IPS-20b (cell line): ENCODE data around the gene SMAD6.

Experiments
- H3K27ac ChIP-seq: one replicate; pipeline ENCODE4 v1.5.1; 2013; ENCODE audit warnings: low read length
- H3K27me3 ChIP-seq: 2 replicates; pipeline ENCODE4 v1.6.1; 2013; ENCODE audit warnings: mild to moderate bottlenecking, low read length, inconsistent platforms; ENCODE audit not compliant: insufficient read depth
- H3K36me3 ChIP-seq: 2 replicates; pipeline ENCODE4 v1.6.1; 2013; ENCODE audit warnings: low read depth, mild to moderate bottlenecking, inconsistent platforms, low read length, moderate library complexity; ENCODE audit not compliant: insufficient read depth
- H3K4me1 ChIP-seq: 2 replicates; pipeline ENCODE4 v1.6.1; 2013; ENCODE audit warnings: mild to moderate bottlenecking, control low read depth, inconsistent platforms, low read length, moderate library complexity; ENCODE audit not compliant: insufficient read depth
- H3K4me3 ChIP-seq: 2 replicates; pipeline ENCODE4 v1.5.1; 2013; ENCODE audit warnings: mild to moderate bottlenecking, low read length, inconsistent platforms
- H3K9ac ChIP-seq: 2 replicates; pipeline ENCODE4 v1.6.1; 2013; ENCODE audit warnings: low read depth, mild to moderate bottlenecking, inconsistent platforms, low read length, moderate library complexity
- H3K9me3 ChIP-seq: 2 replicates; pipeline ENCODE4 v1.6.1; 2013; ENCODE audit warnings: mild to moderate bottlenecking, low read depth, low read length, inconsistent platforms; ENCODE audit not compliant: insufficient read depth

SMAD6 gene

GRCh38 chr15:66723826-66724731 is 22.0 kb downstream of the SMAD6 start:
- H3K27ac ChIP-seq, result no peak overlapping the region
- no peaks in the 10 kb centered on the region for H3K4me1 ChIP-seq
- no peak overlapping the region for H3K9ac ChIP-seq
- H3K36me3 ChIP-seq, result no peaks in the 10 kb centered on the region
- H3K9me3 ChIP-seq, result no peaks in the 10 kb centered on the region
- H3K4me3 ChIP-seq, result no peak overlapping the region
- no peaks in the 10 kb centered on the region for H3K27me3 ChIP-seq

GRCh38 chr15:66724732-66725463 is 22.9 kb downstream of the SMAD6 start:
- no peak overlapping the region for H3K9ac ChIP-seq
- no peaks in the 10 kb centered on the region for H3K36me3 ChIP-seq
- H3K4me1 ChIP-seq, result no peaks in the 10 kb centered on the region
- H3K27ac ChIP-seq, result no peak overlapping the region
- no peaks in the 10 kb centered on the region for H3K9me3 ChIP-seq
- no peaks in the 10 kb centered on the region for H3K27me3 ChIP-seq
- H3K4me3 ChIP-seq, result no peak overlapping the region

GRCh38 chr15:66725464-66725785 is 23.4 kb downstream of the SMAD6 start:
- Histone ChIP-seq H3K4me1 (no peaks in the 10 kb centered on the region), H3K4me3 (no peak overlapping the region), H3K36me3 (no peaks in the 10 kb centered on the region), H3K9ac (no peak overlapping the region), H3K27me3 (no peaks in the 10 kb centered on the region), H3K27ac (no peak overlapping the region), H3K9me3 (no peaks in the 10 kb centered on the region)

GRCh38 chr15:66726386-66726785 is 24.4 kb downstream of the SMAD6 start:
- H3K36me3 ChIP-seq, result no peaks in the 10 kb centered on the region
- H3K9me3 ChIP-seq, result no peaks in the 10 kb centered on the region
- H3K4me3 ChIP-seq, result no peak overlapping the region
- H3K4me1 ChIP-seq, result no peaks in the 10 kb centered on the region
- no peaks in the 10 kb centered on the region for H3K27me3 ChIP-seq
- H3K27ac ChIP-seq, result no peak overlapping the region
- no peak overlapping the region for H3K9ac ChIP-seq

GRCh38 chr15:66729331-66729951 is 27.4 kb downstream of the SMAD6 start:
- Histone ChIP-seq H3K27me3 (no peaks in the 10 kb centered on the region), H3K4me3 (no peak overlapping the region), H3K9ac (no peak overlapping the region), H3K4me1 (no peaks in the 10 kb centered on the region), H3K9me3 (no peaks in the 10 kb centered on the region), H3K36me3 (no peaks in the 10 kb centered on the region), H3K27ac (no peak overlapping the region)

GRCh38 chr15:66730168-66731021 is 28.4 kb downstream of the SMAD6 start:
- no peak overlapping the region for H3K4me3 ChIP-seq
- H3K9ac ChIP-seq, result no peak overlapping the region
- H3K27me3 ChIP-seq, result no peaks in the 10 kb centered on the region
- H3K9me3 ChIP-seq, result no peaks in the 10 kb centered on the region
- H3K27ac ChIP-seq, result no peak overlapping the region
- H3K4me1 ChIP-seq, result no peaks in the 10 kb centered on the region
- H3K36me3 ChIP-seq, result no peaks in the 10 kb centered on the region

- no peak overlapping the region for H3K27ac ChIP-seq
Measured at GRCh38 chr15:66733976-66734375, 31.9 kb downstream of the SMAD6 start.

GRCh38 chr15:66734961-66735908 is 33.2 kb downstream of the SMAD6 start:
- Histone ChIP-seq H3K9ac (no peak overlapping the region), H3K27ac (no peak overlapping the region), H3K4me1 (no peaks in the 10 kb centered on the region), H3K36me3 (no peaks in the 10 kb centered on the region), H3K27me3 (no peaks in the 10 kb centered on the region), H3K4me3 (no peak overlapping the region), H3K9me3 (no peaks in the 10 kb centered on the region)

More at GRCh38 chr15:66733976-66734375, 31.9 kb downstream of the SMAD6 start:
- no peak overlapping the region for H3K9ac ChIP-seq
- no peak overlapping the region for H3K4me3 ChIP-seq
- H3K4me1 ChIP-seq, result no peaks in the 10 kb centered on the region
- no peaks in the 10 kb centered on the region for H3K9me3 ChIP-seq
- no peaks in the 10 kb centered on the region for H3K36me3 ChIP-seq
- H3K27me3 ChIP-seq, result no peaks in the 10 kb centered on the region

GRCh38 chr15:66735909-66736305 is 33.9 kb downstream of the SMAD6 start:
- no peaks in the 10 kb centered on the region for H3K27me3 ChIP-seq
- no peak overlapping the region for H3K9ac ChIP-seq
- no peaks in the 10 kb centered on the region for H3K4me1 ChIP-seq
- H3K4me3 ChIP-seq, result no peak overlapping the region
- no peaks in the 10 kb centered on the region for H3K36me3 ChIP-seq
- no peaks in the 10 kb centered on the region for H3K9me3 ChIP-seq
- H3K27ac ChIP-seq, result no peak overlapping the region

- Histone ChIP-seq H3K36me3 (no peaks in the 10 kb centered on the region), H3K9ac (no peak overlapping the region), H3K9me3 (no peaks in the 10 kb centered on the region), H3K27ac (no peak overlapping the region), H3K4me3 (no peak overlapping the region), H3K27me3 (no peaks in the 10 kb centered on the region), H3K4me1 (no peaks in the 10 kb centered on the region)
Measured at GRCh38 chr15:66737243-66738010, 35.4 kb downstream of the SMAD6 start.
